K562 (cell line): ENCODE results near the gene NRP1.

Experiments
- ADNP ChIP-seq: fragments of 200-800 bp; sonication (Bioruptor generic); IDR thresholded peaks from 2 replicates; pipeline ENCODE4 v1.6.1; 2016; ENCODE audit warnings: missing genetic modification characterization, missing compliant biosample characterization
- PRPF4 ChIP-seq: fragments of 200-400 bp; formaldehyde crosslinking; IDR thresholded peaks from one replicate; pipeline ENCODE4 v1.6.1; 2017; ENCODE audit warnings: low read length, low read depth, mild to moderate bottlenecking; ENCODE audit not compliant: insufficient read depth, poor library complexity, severe bottlenecking
- ZFP36 ChIP-seq: fragments of 150-350 bp; IDR thresholded peaks from 2 replicates; pipeline ENCODE4 v1.6.1; 2018; ENCODE audit warnings: low read length, low read depth; ENCODE audit not compliant: partially characterized antibody
- ZNF143 ChIP-seq: sonication (generic); formaldehyde crosslinking; IDR thresholded peaks from 2 replicates; pipeline ENCODE4 v1.9.0; 2022; ENCODE audit warnings: mild to moderate bottlenecking, missing genetic modification reagents

DNA sequence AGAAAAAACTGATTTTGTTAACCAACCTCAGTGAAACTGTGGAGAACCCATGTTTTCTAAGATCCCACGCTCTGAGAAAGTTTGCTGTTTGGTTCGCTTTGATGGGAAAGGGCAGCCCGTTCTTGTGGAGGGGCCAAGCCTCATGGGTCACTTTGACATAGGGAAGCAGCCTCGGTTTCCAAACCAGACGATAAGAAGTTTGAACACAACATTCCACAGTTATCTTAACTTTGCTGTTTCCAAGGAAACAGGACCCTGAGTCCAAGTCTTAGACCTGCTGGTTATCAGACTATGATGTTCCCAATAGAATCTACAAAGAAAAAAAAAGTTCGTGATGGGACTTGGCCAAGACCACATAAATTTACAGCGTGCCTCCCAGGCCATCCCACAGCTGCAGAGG, 182.3 kb downstream of the NRP1 start:
- no peak for TF ChIP-seq ZFP36
- no peak for TF ChIP-seq PRPF4
- TF ChIP-seq ADNP (tag), result no peak
- TF ChIP-seq ZNF143, result no peak
